Stimulated activated CD4-positive, alpha-beta T cell treated with anti-CD3 and anti-CD28 coated beads, Interleukin-1b, Interleukin-23, amount 100 ng/mL, for 1 hour (primary cell): ENCODE results near the gene GAL.

Experiments used
- DNase-seq, 2 donors: peaks; one replicate each; pipeline ENCODE4 v3.0.0-alpha.2; 2020; ENCODE audit warnings: low read depth in 2 of 2

Gene GAL

GRCh38 chr11:68680541-68681231 is 3.7 kb upstream of the GAL start:
- DNase-seq: no peak

- DNase-seq: no peak
Measured at GRCh38 chr11:68682531-68682961, 1.8 kb upstream of the GAL start.

GRCh38 chr11:68683121-68683520 is 1.2 kb upstream of the GAL start:
- DNase-seq: no peak

GRCh38 chr11:68683536-68684384 is 584 bp upstream of the GAL start:
- DNase-seq: no peak

- no peak for DNase-seq
Measured at GRCh38 chr11:68685656-68686380, 1.5 kb downstream of the GAL start.

GRCh38 chr11:68686486-68686885 is 2.1 kb downstream of the GAL start:
- DNase-seq: no peak

- no peak for DNase-seq
Measured at GRCh38 chr11:68687311-68687710, 3.0 kb downstream of the GAL start.

- no peak for DNase-seq
Measured at GRCh38 chr11:68687986-68688385, 3.6 kb downstream of the GAL start.

GRCh38 chr11:68688881-68689280 is 4.5 kb downstream of the GAL start:
- DNase-seq: no peak

- DNase-seq: no peak
Measured at GRCh38 chr11:68689737-68690625, 5.6 kb downstream of the GAL start.

- no peak for DNase-seq
Measured at GRCh38 chr11:68690671-68691401, 6.5 kb downstream of the GAL start.

- no peak for DNase-seq
Measured at GRCh38 chr11:68691402-68691784, 7.0 kb downstream of the GAL start.

GRCh38 chr11:68692115-68692514 is 7.8 kb downstream of the GAL start:
- DNase-seq: no peak

- no peak for DNase-seq
Measured at GRCh38 chr11:68692871-68693483, 8.6 kb downstream of the GAL start.

- DNase-seq: no peak
Measured at GRCh38 chr11:68693484-68693882, 9.1 kb downstream of the GAL start.

- no peak for DNase-seq
Measured at GRCh38 chr11:68694431-68695297, 10.3 kb downstream of the GAL start.

- no peak for DNase-seq
Measured at GRCh38 chr11:68695531-68695930, 11.2 kb downstream of the GAL start.

- no peak for DNase-seq
Measured at GRCh38 chr11:68698993-68699392, 14.6 kb downstream of the GAL start.

GRCh38 chr11:68704887-68705286 is 20.5 kb downstream of the GAL start:
- no peak for DNase-seq
